ENCODE measurements around the gene UBB.

- no peak for TF ChIP-seq CTCF (IDR thresholded peaks at IDR 0.05 in 2 of 3, conservative IDR thresholded peaks at IDR 0.05 in 1 of 3; ENCODE audit: borderline replicate concordance in 1 of 3, insufficient read depth in 1 of 3, low read depth in 2 of 3, low read length in 2 of 3)
- no peak for TF ChIP-seq TCF7L2 (IDR thresholded peaks at IDR 0.05; ENCODE audit: borderline replicate concordance, extremely low read depth, insufficient read depth, insufficient read length)
Measured at GRCh38 chr17:16343569-16343968, 37.3 kb upstream of the UBB start.
